ENCODE data around the gene PLA2G4E. TPM values are rescaled to one million over a fixed set of nuclear protein-coding genes. Genes with fewer than 3 reads are reported as not detected.

Gene PLA2G4E
- total and polyA plus RNA-seq, 7 donors: 0.01 to 0.34 (median 0.08) TPM; not detected in 2

- Histone ChIP-seq H3K4me3 (no peak overlapping the region), H3K9me3 (no peaks in the 10 kb centered on the region), H3K36me3 (ENCODE audit: insufficient read depth in 1 of 2, low read depth in 1 of 2) (no peaks in the 10 kb centered on the region), H3K27me3 (ENCODE audit: insufficient read depth in 3 of 3, low read length in 2 of 3) (no peaks in the 10 kb centered on the region), H3K27ac (no peak overlapping the region), H3K4me1 (no peaks in the 10 kb centered on the region)
- DNase-seq (no peak), ATAC-seq (peak in 2 of 4 donors; percentile 39 to 58)
- WGBS, 3 donors: 54 to 93% (median 83%) methylated on average over 1 of the region's 1 CpG
- intact Hi-C loops (cut with DNase I): no loop called here
- TF ChIP-seq, protein P1, sequence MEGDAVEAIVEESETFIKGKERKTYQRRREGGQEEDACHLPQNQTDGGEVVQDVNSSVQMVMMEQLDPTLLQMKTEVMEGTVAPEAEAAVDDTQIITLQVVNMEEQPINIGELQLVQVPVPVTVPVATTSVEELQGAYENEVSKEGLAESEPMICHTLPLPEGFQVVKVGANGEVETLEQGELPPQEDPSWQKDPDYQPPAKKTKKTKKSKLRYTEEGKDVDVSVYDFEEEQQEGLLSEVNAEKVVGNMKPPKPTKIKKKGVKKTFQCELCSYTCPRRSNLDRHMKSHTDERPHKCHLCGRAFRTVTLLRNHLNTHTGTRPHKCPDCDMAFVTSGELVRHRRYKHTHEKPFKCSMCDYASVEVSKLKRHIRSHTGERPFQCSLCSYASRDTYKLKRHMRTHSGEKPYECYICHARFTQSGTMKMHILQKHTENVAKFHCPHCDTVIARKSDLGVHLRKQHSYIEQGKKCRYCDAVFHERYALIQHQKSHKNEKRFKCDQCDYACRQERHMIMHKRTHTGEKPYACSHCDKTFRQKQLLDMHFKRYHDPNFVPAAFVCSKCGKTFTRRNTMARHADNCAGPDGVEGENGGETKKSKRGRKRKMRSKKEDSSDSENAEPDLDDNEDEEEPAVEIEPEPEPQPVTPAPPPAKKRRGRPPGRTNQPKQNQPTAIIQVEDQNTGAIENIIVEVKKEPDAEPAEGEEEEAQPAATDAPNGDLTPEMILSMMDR (IDR thresholded peaks at IDR 0.05): no peak
Measured at GRCh38 chr15:42010434-42010833, 10.4 kb downstream of the PLA2G4E start.

DNA sequence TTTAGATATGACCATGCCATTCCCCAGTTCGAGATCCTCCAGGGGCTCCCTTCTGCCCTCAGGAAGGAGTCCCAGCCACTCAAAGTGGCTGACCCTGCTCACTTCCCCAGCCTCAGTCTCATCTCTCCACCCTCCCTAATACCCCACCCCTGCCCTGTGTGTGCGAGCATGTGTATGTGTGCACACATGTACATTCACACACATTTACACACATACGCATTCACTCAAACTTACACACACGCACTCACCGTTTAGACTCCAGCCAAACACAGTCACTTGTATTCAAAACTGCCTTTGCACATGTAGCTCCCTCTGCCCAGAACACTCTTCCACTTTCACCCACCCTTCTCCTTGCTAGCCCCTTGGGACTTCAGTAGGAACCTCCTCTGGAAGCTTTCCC, 11.4 kb downstream of the PLA2G4E start:
- no peaks in the 10 kb centered on the region for H3K9me3 ChIP-seq
- no peak overlapping the region for H3K27ac ChIP-seq
- TF ChIP-seq, protein P1 (IDR thresholded peaks at IDR 0.05): no peak
- no peaks in the 10 kb centered on the region for H3K36me3 ChIP-seq (ENCODE audit: insufficient read depth in 1 of 2, low read depth in 1 of 2)
- intact Hi-C loops (cut with DNase I): no loop called here
- H3K4me3 ChIP-seq: no peak overlapping the region
- H3K27me3 ChIP-seq (ENCODE audit: insufficient read depth in 3 of 3, low read length in 2 of 3): no peaks in the 10 kb centered on the region
- 86 to 96% (median 92%) methylated on average over 5 of the region's 5 CpGs for WGBS, 3 donors
- peak in 1 of 2 donors; percentile 3 for DNase-seq
- ATAC-seq: peak in 1 of 4 donors; percentile 5
- H3K4me1 ChIP-seq: no peaks in the 10 kb centered on the region

GRCh38 chr15:42009022-42009421, 11.8 kb downstream of the PLA2G4E start:
- H3K27me3 ChIP-seq (ENCODE audit: insufficient read depth in 3 of 3, low read length in 2 of 3): no peaks in the 10 kb centered on the region
- no peaks in the 10 kb centered on the region for H3K36me3 ChIP-seq (ENCODE audit: insufficient read depth in 1 of 2, low read depth in 1 of 2)
- ATAC-seq (no peak), DNase-seq (no peak)
- H3K4me1 ChIP-seq: no peaks in the 10 kb centered on the region
- H3K27ac ChIP-seq: no peak overlapping the region
- TF ChIP-seq, protein P1 (IDR thresholded peaks at IDR 0.05): no peak
- intact Hi-C loops (cut with DNase I): no loop called here
- no peaks in the 10 kb centered on the region for H3K9me3 ChIP-seq
- no peak overlapping the region for H3K4me3 ChIP-seq

- no peaks in the 10 kb centered on the region for H3K27me3 ChIP-seq (ENCODE audit: insufficient read depth in 3 of 3, low read length in 2 of 3)
- H3K9me3 ChIP-seq: no peaks in the 10 kb centered on the region
- ATAC-seq (no peak), DNase-seq (no peak)
- no peak overlapping the region for H3K4me3 ChIP-seq
- TF ChIP-seq, protein P1 (IDR thresholded peaks at IDR 0.05): no peak
- intact Hi-C loops (cut with DNase I): no loop called here
- no peaks in the 10 kb centered on the region for H3K4me1 ChIP-seq
- no peaks in the 10 kb centered on the region for H3K36me3 ChIP-seq (ENCODE audit: insufficient read depth in 1 of 2, low read depth in 1 of 2)
- WGBS, 3 donors: 82 to 94% (median 93%) methylated on average over 1 of the region's 1 CpG
- no peak overlapping the region for H3K27ac ChIP-seq
Measured at GRCh38 chr15:42007386-42007785, 13.5 kb downstream of the PLA2G4E start.

GRCh38 chr15:42002333-42002732, 18.5 kb downstream of the PLA2G4E start:
- peak in 1 of 2 donors; percentile 57 for DNase-seq
- WGBS, 3 donors: 42 to 51% (median 48%) methylated on average over 6 of the region's 6 CpGs
- Histone ChIP-seq H3K4me3 (no peak overlapping the region), H3K4me1 (no peaks in the 10 kb centered on the region), H3K36me3 (ENCODE audit: insufficient read depth in 1 of 2, low read depth in 1 of 2) (no peaks in the 10 kb centered on the region), H3K27ac (no peak overlapping the region), H3K27me3 (ENCODE audit: insufficient read depth in 3 of 3, low read length in 2 of 3) (no peaks in the 10 kb centered on the region), H3K9me3 (no peaks in the 10 kb centered on the region)
- ATAC-seq: peak in 3 of 4 donors; percentile 61 to 81 (median 74)
- TF ChIP-seq, protein P1 (IDR thresholded peaks at IDR 0.05): no peak
- intact Hi-C loops (cut with DNase I): no loop called here
